ENCODE data around the gene EIF2B5. TPM values are rescaled to one million over a fixed set of nuclear protein-coding genes. Genes with fewer than 3 reads are reported as not detected.

EIF2B5 gene
- polyA plus RNA-seq, 1 donor (not counting 4 experiments of a cell fraction or from before 2014, with no cell fraction given), result 37.9 TPM

GRCh38 chr3:184133840-184134745 lies 1.1 kb upstream of the EIF2B5 start:
- no peaks in the 10 kb centered on the region for H4K20me1 ChIP-seq (ENCODE audit: control insufficient read depth, extremely low read depth, insufficient read depth, low read length)
- peak overlapping the region; percentile 78 for H2AFZ ChIP-seq (ENCODE audit: control insufficient read depth, low read length)
- peaks cover 35% of the 10 kb centered on the region for H3K79me2 ChIP-seq (ENCODE audit: control insufficient read depth, insufficient read depth, low read length)
- dilution Hi-C loops (cut with MboI; ENCODE audit: extremely low pct_ligation_motif_present, low sequenced_read_pairs), result no loop called here
- peak overlapping the region; percentile 63 to 99 (median 97) for H3K4me3 ChIP-seq (ENCODE audit: control insufficient read depth in 2 of 3, extremely low read depth in 1 of 3, insufficient read depth in 2 of 3, low read depth in 1 of 3, low read length in 3 of 3)
- peak overlapping the region; percentile 91 for H3K9ac ChIP-seq (ENCODE audit: control insufficient read depth, extremely low read depth, insufficient read depth, low read length)
- H3K4me1 ChIP-seq (ENCODE audit: control insufficient read depth, extremely low read depth, insufficient read depth, low read length), result peaks cover 17% of the 10 kb centered on the region
- H3K36me3 ChIP-seq (ENCODE audit: control insufficient read depth in 2 of 2, extremely low read depth in 1 of 2, insufficient read depth in 2 of 2, low read length in 2 of 2), result peaks cover 0 to 3% of the 10 kb centered on the region in 2 experiments
- FAIRE-seq (peak; percentile 81), DNase-seq (ENCODE audit: low read depth, low spot score) (peak; percentile 40)
- no peaks in the 10 kb centered on the region for H3K27me3 ChIP-seq (ENCODE audit: control insufficient read depth, extremely low read depth, insufficient read depth, low read length)
- no peaks in the 10 kb centered on the region for H3K9me1 ChIP-seq (ENCODE audit: control insufficient read depth, extremely low read depth, insufficient read depth, low read length)
- H3K4me2 ChIP-seq (ENCODE audit: control insufficient read depth, extremely low read depth, insufficient read depth, low read depth, low read length), result peak overlapping the region; percentile 98
- no peak for TF ChIP-seq EZH2 (IDR thresholded peaks at IDR 0.05; ENCODE audit: low read length)
- TF ChIP-seq, protein P1, sequence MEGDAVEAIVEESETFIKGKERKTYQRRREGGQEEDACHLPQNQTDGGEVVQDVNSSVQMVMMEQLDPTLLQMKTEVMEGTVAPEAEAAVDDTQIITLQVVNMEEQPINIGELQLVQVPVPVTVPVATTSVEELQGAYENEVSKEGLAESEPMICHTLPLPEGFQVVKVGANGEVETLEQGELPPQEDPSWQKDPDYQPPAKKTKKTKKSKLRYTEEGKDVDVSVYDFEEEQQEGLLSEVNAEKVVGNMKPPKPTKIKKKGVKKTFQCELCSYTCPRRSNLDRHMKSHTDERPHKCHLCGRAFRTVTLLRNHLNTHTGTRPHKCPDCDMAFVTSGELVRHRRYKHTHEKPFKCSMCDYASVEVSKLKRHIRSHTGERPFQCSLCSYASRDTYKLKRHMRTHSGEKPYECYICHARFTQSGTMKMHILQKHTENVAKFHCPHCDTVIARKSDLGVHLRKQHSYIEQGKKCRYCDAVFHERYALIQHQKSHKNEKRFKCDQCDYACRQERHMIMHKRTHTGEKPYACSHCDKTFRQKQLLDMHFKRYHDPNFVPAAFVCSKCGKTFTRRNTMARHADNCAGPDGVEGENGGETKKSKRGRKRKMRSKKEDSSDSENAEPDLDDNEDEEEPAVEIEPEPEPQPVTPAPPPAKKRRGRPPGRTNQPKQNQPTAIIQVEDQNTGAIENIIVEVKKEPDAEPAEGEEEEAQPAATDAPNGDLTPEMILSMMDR (optimal IDR thresholded peaks at IDR 0.05 in 1 of 3, IDR thresholded peaks at IDR 0.05 in 1 of 3, conservative IDR thresholded peaks at IDR 0.05 in 1 of 3; ENCODE audit: extremely low read depth in 1 of 3, insufficient read depth in 2 of 3, low read length in 3 of 3), result peak in 1 of 3 experiments; percentile 1
- H3K27ac ChIP-seq (ENCODE audit: control insufficient read depth, insufficient read depth, low read length), result peak overlapping the region; percentile 76
- H3K9me3 ChIP-seq (ENCODE audit: control insufficient read depth, low read depth, low read length), result no peaks in the 10 kb centered on the region

GRCh38 chr3:184134746-184135148 lies 411 bp upstream of the EIF2B5 start:
- Histone ChIP-seq H3K4me2 (ENCODE audit: control insufficient read depth, extremely low read depth, insufficient read depth, low read depth, low read length) (peak overlapping the region; percentile 98), H3K4me1 (ENCODE audit: control insufficient read depth, extremely low read depth, insufficient read depth, low read length) (peaks cover 17% of the 10 kb centered on the region), H3K9ac (ENCODE audit: control insufficient read depth, extremely low read depth, insufficient read depth, low read length) (peak overlapping the region; percentile 91), H3K36me3 (ENCODE audit: control insufficient read depth in 2 of 2, extremely low read depth in 1 of 2, insufficient read depth in 2 of 2, low read length in 2 of 2) (peaks cover 0 to 3% of the 10 kb centered on the region in 2 experiments), H3K27me3 (ENCODE audit: control insufficient read depth, extremely low read depth, insufficient read depth, low read length) (no peaks in the 10 kb centered on the region), H2AFZ (ENCODE audit: control insufficient read depth, low read length) (peak overlapping the region; percentile 78), H3K9me1 (ENCODE audit: control insufficient read depth, extremely low read depth, insufficient read depth, low read length) (no peaks in the 10 kb centered on the region), H3K79me2 (ENCODE audit: control insufficient read depth, insufficient read depth, low read length) (peaks cover 35% of the 10 kb centered on the region), H3K27ac (ENCODE audit: control insufficient read depth, insufficient read depth, low read length) (peak overlapping the region; percentile 76), H4K20me1 (ENCODE audit: control insufficient read depth, extremely low read depth, insufficient read depth, low read length) (no peaks in the 10 kb centered on the region), H3K4me3 (ENCODE audit: control insufficient read depth in 2 of 3, extremely low read depth in 1 of 3, insufficient read depth in 2 of 3, low read depth in 1 of 3, low read length in 3 of 3) (peak overlapping the region; percentile 63 to 99 (median 97)), H3K9me3 (ENCODE audit: control insufficient read depth, low read depth, low read length) (no peaks in the 10 kb centered on the region)
- dilution Hi-C loops (cut with MboI; ENCODE audit: extremely low pct_ligation_motif_present, low sequenced_read_pairs), result no loop called here
- FAIRE-seq (peak; percentile 43), DNase-seq (ENCODE audit: low read depth, low spot score) (no peak)
- no peak for TF ChIP-seq EZH2 (IDR thresholded peaks at IDR 0.05; ENCODE audit: low read length)
- TF ChIP-seq, protein P1 (optimal IDR thresholded peaks at IDR 0.05 in 1 of 3, IDR thresholded peaks at IDR 0.05 in 1 of 3, conservative IDR thresholded peaks at IDR 0.05 in 1 of 3; ENCODE audit: extremely low read depth in 1 of 3, insufficient read depth in 2 of 3, low read length in 3 of 3), result no peak
